PC-9 (cell line): ENCODE results near the gene GAK.

Experiments
- EZH2 ChIP-seq: fragments of 200-600 bp; sonication (generic); IDR thresholded peaks from 2 replicates; pipeline ENCODE4 v1.8.0; 2017; ENCODE audit warnings: antibody characterized with exemption, low read depth
- TF ChIP-seq, protein P1 (sequence below): fragments of 200-600 bp; sonication (generic); conservative IDR thresholded peaks from 2 replicates; pipeline ENCODE4 v1.6.1; 2017; ENCODE audit warnings: mixed run types, antibody characterized with exemption, mild to moderate bottlenecking, moderate library complexity

DNA sequence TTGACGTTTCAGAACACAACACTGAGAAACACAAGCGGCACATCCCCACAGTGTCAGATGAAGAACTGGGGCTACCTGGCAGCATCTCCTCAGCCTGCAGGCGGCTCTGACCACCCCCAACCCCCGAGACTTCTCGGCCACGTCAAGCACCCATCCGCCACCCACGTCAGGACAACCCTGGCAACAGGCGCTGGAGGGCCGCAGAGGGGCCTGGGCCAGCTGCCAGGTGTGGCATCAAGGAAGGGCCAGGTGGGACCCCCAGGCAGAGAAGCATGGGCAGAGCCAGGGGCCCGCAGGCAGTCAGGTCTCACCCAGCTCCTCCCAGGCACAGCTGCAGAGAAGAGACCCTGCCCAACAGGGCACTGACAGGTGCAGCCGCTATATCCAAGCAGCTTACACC is 22.3 kb downstream of the GAK start:
- TF ChIP-seq, protein P1, sequence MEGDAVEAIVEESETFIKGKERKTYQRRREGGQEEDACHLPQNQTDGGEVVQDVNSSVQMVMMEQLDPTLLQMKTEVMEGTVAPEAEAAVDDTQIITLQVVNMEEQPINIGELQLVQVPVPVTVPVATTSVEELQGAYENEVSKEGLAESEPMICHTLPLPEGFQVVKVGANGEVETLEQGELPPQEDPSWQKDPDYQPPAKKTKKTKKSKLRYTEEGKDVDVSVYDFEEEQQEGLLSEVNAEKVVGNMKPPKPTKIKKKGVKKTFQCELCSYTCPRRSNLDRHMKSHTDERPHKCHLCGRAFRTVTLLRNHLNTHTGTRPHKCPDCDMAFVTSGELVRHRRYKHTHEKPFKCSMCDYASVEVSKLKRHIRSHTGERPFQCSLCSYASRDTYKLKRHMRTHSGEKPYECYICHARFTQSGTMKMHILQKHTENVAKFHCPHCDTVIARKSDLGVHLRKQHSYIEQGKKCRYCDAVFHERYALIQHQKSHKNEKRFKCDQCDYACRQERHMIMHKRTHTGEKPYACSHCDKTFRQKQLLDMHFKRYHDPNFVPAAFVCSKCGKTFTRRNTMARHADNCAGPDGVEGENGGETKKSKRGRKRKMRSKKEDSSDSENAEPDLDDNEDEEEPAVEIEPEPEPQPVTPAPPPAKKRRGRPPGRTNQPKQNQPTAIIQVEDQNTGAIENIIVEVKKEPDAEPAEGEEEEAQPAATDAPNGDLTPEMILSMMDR: no peak
- no peak for TF ChIP-seq EZH2
